ENCODE results near the gene HOXD8.

DNA sequence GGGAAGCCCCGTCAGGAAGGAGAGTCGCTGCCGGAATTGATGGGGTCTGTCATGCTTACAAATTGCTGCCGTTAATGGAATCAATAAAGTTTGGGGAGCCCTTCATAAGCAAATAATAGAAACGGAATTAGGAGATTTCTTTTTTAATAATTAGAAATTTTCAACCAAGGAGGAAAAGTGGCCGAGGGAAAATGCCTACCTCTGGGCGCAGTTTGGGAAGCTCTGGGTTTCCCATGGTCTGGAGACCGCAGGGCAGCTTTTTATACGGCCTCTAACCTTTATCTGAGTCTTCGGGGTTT lies 47.0 kb upstream of the HOXD8 start:
- TF ChIP-seq CTCF (IDR thresholded peaks at IDR 0.05; ENCODE audit: low read depth, low read length): no peak
- no peak for TF ChIP-seq POLR2A (IDR thresholded peaks at IDR 0.05; ENCODE audit: extremely low read depth, insufficient read length)
- TF ChIP-seq MYC (IDR thresholded peaks at IDR 0.05; ENCODE audit: low read depth, low read length): no peak
- TF ChIP-seq MAX (IDR thresholded peaks at IDR 0.05; ENCODE audit: low read depth, low read length): no peak
